ENCODE measurements around the gene NAB1. TPM values are rescaled to one million over a fixed set of nuclear protein-coding genes. Genes with fewer than 3 reads are reported as not detected.

The NAB1 gene
- total and polyA plus RNA-seq, 7 donors = 2.6 to 16.9 (median 7.2) TPM

- no peak for ATAC-seq
- no peak overlapping the region for H3K4me3 ChIP-seq
- 74 to 92% (median 87%) methylated on average over 3 of the region's 3 CpGs for WGBS, 3 donors
- intact Hi-C loops (cut with DNase I) = no loop called here
- DNase-seq = no peak
- no peaks in the 10 kb centered on the region for H3K9me3 ChIP-seq
- peaks cover 13% of the 10 kb centered on the region for H3K4me1 ChIP-seq
- H3K36me3 ChIP-seq (ENCODE audit: insufficient read depth in 1 of 2, low read depth in 1 of 2) = peaks cover 0 to 2% of the 10 kb centered on the region in 2 donors
- H3K27me3 ChIP-seq (ENCODE audit: insufficient read depth in 3 of 3, low read length in 2 of 3) = no peaks in the 10 kb centered on the region
- H3K27ac ChIP-seq = no peak overlapping the region
- TF ChIP-seq CTCF (IDR thresholded peaks at IDR 0.05) = no peak
Measured at GRCh38 chr2:190663839-190664238, 15.0 kb downstream of the NAB1 start.

- WGBS, 3 donors = 69 to 93% (median 80%) methylated on average over 2 of the region's 2 CpGs
- DNase-seq (no peak), ATAC-seq (no peak)
- peaks cover 13% of the 10 kb centered on the region for H3K4me1 ChIP-seq
- H3K27me3 ChIP-seq (ENCODE audit: insufficient read depth in 3 of 3, low read length in 2 of 3) = no peaks in the 10 kb centered on the region
- peaks cover 0 to 2% of the 10 kb centered on the region in 2 donors for H3K36me3 ChIP-seq (ENCODE audit: insufficient read depth in 1 of 2, low read depth in 1 of 2)
- H3K27ac ChIP-seq = no peak overlapping the region
- TF ChIP-seq CTCF (IDR thresholded peaks at IDR 0.05) = no peak
- no peak overlapping the region for H3K4me3 ChIP-seq
- intact Hi-C loops (cut with DNase I) = no loop called here
- no peaks in the 10 kb centered on the region for H3K9me3 ChIP-seq
Measured at GRCh38 chr2:190664240-190664639, 15.4 kb downstream of the NAB1 start.

GRCh38 chr2:190666895-190667294 is 18.0 kb downstream of the NAB1 start:
- Histone ChIP-seq H3K27ac (no peak overlapping the region), H3K9me3 (no peaks in the 10 kb centered on the region), H3K4me1 (peaks cover 13% of the 10 kb centered on the region), H3K36me3 (ENCODE audit: insufficient read depth in 1 of 2, low read depth in 1 of 2) (peaks cover 2 to 18% of the 10 kb centered on the region in 2 donors), H3K27me3 (ENCODE audit: insufficient read depth in 3 of 3, low read length in 2 of 3) (no peaks in the 10 kb centered on the region), H3K4me3 (no peak overlapping the region)
- DNase-seq (no peak), ATAC-seq (no peak)
- intact Hi-C loops (cut with DNase I) = no loop called here
- WGBS, 3 donors = 32 to 54% (median 46%) methylated on average over 1 of the region's 1 CpG
- no peak for TF ChIP-seq CTCF (IDR thresholded peaks at IDR 0.05)

GRCh38 chr2:190668892-190669291 is 20.0 kb downstream of the NAB1 start:
- H3K4me3 ChIP-seq = no peak overlapping the region
- H3K36me3 ChIP-seq (ENCODE audit: insufficient read depth in 1 of 2, low read depth in 1 of 2) = peaks cover 2 to 37% of the 10 kb centered on the region in 2 donors
- H3K27me3 ChIP-seq (ENCODE audit: insufficient read depth in 3 of 3, low read length in 2 of 3) = no peaks in the 10 kb centered on the region
- ATAC-seq = no peak
- no peaks in the 10 kb centered on the region for H3K9me3 ChIP-seq
- intact Hi-C loops (cut with DNase I) = no loop called here
- peaks cover 3% of the 10 kb centered on the region for H3K4me1 ChIP-seq
- H3K27ac ChIP-seq = no peak overlapping the region
- no peak for DNase-seq
- TF ChIP-seq CTCF (IDR thresholded peaks at IDR 0.05) = no peak

GRCh38 chr2:190670182-190670946 is 21.5 kb downstream of the NAB1 start:
- H3K4me3 ChIP-seq = no peak overlapping the region
- no peaks in the 10 kb centered on the region for H3K9me3 ChIP-seq
- no peak overlapping the region for H3K27ac ChIP-seq
- H3K4me1 ChIP-seq = peaks cover 5% of the 10 kb centered on the region
- peaks cover 2 to 50% of the 10 kb centered on the region in 2 donors for H3K36me3 ChIP-seq (ENCODE audit: insufficient read depth in 1 of 2, low read depth in 1 of 2)
- no peak for TF ChIP-seq CTCF (IDR thresholded peaks at IDR 0.05)
- no peak for ATAC-seq
- no peaks in the 10 kb centered on the region for H3K27me3 ChIP-seq (ENCODE audit: insufficient read depth in 3 of 3, low read length in 2 of 3)
- DNase-seq = no peak
- intact Hi-C loops (cut with DNase I) = no loop called here
- WGBS, 3 donors = 89 to 93% (median 91%) methylated on average over 10 of the region's 10 CpGs
